ENCODE measurements around the gene AUTS2. TPM values are rescaled to one million over a fixed set of nuclear protein-coding genes. Genes with fewer than 3 reads are reported as not detected.

Gene AUTS2
- total and polyA plus RNA-seq, 4 donors: 4.9 to 24.4 (median 7.0) TPM

DNA sequence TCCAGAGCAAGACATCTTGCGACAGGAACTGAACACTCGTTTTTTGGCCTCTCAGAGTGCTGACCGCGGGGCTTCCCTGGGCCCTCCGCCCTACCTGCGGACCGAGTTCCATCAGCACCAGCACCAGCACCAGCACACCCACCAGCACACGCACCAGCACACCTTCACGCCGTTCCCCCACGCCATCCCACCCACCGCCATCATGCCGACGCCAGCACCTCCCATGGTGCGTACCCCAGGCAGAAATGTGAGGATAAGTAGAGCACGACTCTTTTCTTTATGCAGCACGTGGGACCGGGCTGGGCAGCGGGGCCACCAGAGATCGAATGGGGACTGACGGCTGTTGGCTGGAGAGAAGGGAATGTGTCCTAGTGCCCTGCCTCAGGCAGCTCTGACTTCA lies 1167.8 kb downstream of the AUTS2 start:
- H3K36me3 ChIP-seq (ENCODE audit: control insufficient read depth in 4 of 4, insufficient read depth in 3 of 4, low read depth in 1 of 4, low read length in 3 of 4): peaks cover 2 to 24% (median 10%) of the 10 kb centered on the region in 4 donors
- H3K4me3 ChIP-seq (ENCODE audit: low read depth in 1 of 3, low read length in 3 of 3): no peak overlapping the region
- TF ChIP-seq RAD21 (IDR thresholded peaks at IDR 0.05) (no peak), RXRA (IDR thresholded peaks at IDR 0.05) (no peak), GABPA (IDR thresholded peaks at IDR 0.05 in 1 of 2, conservative IDR thresholded peaks at IDR 0.05 in 1 of 2) (no peak), EGR1 (IDR thresholded peaks at IDR 0.05; ENCODE audit: low read depth in 2 of 2) (no peak), HNF4G (IDR thresholded peaks at IDR 0.05) (no peak)
- whole genome bisulfite sequencing: 98% methylated on average over 21 of the region's 21 CpGs
- peaks cover 2 to 24% (median 10%) of the 10 kb centered on the region in 4 donors for H3K4me1 ChIP-seq (ENCODE audit: control insufficient read depth in 4 of 4, insufficient read depth in 4 of 4, low read length in 3 of 4)
- H3K27me3 ChIP-seq (ENCODE audit: control insufficient read depth in 4 of 4, insufficient read depth in 4 of 4, low read length in 3 of 4): no peaks in the 10 kb centered on the region
- H3K9me3 ChIP-seq (ENCODE audit: control insufficient read depth in 4 of 4, low read length in 3 of 4): no peaks in the 10 kb centered on the region
- H3K27ac ChIP-seq (ENCODE audit: low read depth in 1 of 2, low read length in 2 of 2): no peak overlapping the region
- no peak for DNase-seq (ENCODE audit: low spot score)
- H3K9ac ChIP-seq (ENCODE audit: low read depth in 1 of 2, low read length in 2 of 2): no peak overlapping the region

DNA sequence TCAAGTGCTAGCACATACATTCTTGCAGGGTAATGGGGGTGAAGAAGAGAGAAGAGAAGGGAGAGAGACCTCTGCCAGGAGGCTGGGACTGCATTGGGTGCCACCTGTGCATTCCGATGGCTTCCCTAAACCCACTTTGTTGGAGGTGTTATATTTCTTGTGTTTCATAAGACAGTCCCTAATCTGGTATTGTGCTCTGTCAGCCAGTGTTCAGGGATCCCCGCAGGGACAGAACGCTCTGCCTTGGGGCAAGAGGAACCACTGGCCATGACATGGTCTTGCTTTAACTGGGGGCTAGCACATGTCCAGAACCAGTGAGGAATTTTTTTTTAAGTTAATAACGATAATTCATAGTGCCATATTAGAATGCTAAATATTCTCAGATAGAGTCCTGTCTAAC lies 1168.4 kb downstream of the AUTS2 start:
- Histone ChIP-seq H3K4me3 (ENCODE audit: low read depth in 1 of 3, low read length in 3 of 3) (no peak overlapping the region), H3K36me3 (ENCODE audit: control insufficient read depth in 4 of 4, insufficient read depth in 3 of 4, low read depth in 1 of 4, low read length in 3 of 4) (peaks cover 2 to 24% (median 15%) of the 10 kb centered on the region in 4 donors), H3K9me3 (ENCODE audit: control insufficient read depth in 4 of 4, low read length in 3 of 4) (no peaks in the 10 kb centered on the region), H3K27me3 (ENCODE audit: control insufficient read depth in 4 of 4, insufficient read depth in 4 of 4, low read length in 3 of 4) (no peaks in the 10 kb centered on the region), H3K27ac (ENCODE audit: low read depth in 1 of 2, low read length in 2 of 2) (no peak overlapping the region), H3K4me1 (ENCODE audit: control insufficient read depth in 4 of 4, insufficient read depth in 4 of 4, low read length in 3 of 4) (peaks cover 2 to 18% (median 9%) of the 10 kb centered on the region in 4 donors), H3K9ac (ENCODE audit: low read depth in 1 of 2, low read length in 2 of 2) (no peak overlapping the region)
- TF ChIP-seq NR2F2 (IDR thresholded peaks at IDR 0.05) (no peak), JUND (IDR thresholded peaks at IDR 0.05) (no peak), RXRA (IDR thresholded peaks at IDR 0.05) (no peak), EGR1 (IDR thresholded peaks at IDR 0.05; ENCODE audit: low read depth in 2 of 2) (no peak), ZBTB33 (IDR thresholded peaks at IDR 0.05) (no peak), FOXA1 (IDR thresholded peaks at IDR 0.05) (no peak), YY1 (IDR thresholded peaks at IDR 0.05) (no peak), TAF1 (conservative IDR thresholded peaks at IDR 0.05) (no peak), SP1 (IDR thresholded peaks at IDR 0.05) (no peak), MAX (IDR thresholded peaks at IDR 0.05) (no peak), FOXA2 (IDR thresholded peaks at IDR 0.05) (no peak), HNF4A (conservative IDR thresholded peaks at IDR 0.05) (no peak), HNF4G (IDR thresholded peaks at IDR 0.05) (no peak), RAD21 (IDR thresholded peaks at IDR 0.05) (no peak), GABPA (IDR thresholded peaks at IDR 0.05 in 1 of 2, conservative IDR thresholded peaks at IDR 0.05 in 1 of 2) (no peak), ATF3 (IDR thresholded peaks at IDR 0.05) (no peak)
- TF ChIP-seq, protein P1, sequence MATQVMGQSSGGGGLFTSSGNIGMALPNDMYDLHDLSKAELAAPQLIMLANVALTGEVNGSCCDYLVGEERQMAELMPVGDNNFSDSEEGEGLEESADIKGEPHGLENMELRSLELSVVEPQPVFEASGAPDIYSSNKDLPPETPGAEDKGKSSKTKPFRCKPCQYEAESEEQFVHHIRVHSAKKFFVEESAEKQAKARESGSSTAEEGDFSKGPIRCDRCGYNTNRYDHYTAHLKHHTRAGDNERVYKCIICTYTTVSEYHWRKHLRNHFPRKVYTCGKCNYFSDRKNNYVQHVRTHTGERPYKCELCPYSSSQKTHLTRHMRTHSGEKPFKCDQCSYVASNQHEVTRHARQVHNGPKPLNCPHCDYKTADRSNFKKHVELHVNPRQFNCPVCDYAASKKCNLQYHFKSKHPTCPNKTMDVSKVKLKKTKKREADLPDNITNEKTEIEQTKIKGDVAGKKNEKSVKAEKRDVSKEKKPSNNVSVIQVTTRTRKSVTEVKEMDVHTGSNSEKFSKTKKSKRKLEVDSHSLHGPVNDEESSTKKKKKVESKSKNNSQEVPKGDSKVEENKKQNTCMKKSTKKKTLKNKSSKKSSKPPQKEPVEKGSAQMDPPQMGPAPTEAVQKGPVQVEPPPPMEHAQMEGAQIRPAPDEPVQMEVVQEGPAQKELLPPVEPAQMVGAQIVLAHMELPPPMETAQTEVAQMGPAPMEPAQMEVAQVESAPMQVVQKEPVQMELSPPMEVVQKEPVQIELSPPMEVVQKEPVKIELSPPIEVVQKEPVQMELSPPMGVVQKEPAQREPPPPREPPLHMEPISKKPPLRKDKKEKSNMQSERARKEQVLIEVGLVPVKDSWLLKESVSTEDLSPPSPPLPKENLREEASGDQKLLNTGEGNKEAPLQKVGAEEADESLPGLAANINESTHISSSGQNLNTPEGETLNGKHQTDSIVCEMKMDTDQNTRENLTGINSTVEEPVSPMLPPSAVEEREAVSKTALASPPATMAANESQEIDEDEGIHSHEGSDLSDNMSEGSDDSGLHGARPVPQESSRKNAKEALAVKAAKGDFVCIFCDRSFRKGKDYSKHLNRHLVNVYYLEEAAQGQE (IDR thresholded peaks at IDR 0.05): no peak
- TF ChIP-seq, protein P2, sequence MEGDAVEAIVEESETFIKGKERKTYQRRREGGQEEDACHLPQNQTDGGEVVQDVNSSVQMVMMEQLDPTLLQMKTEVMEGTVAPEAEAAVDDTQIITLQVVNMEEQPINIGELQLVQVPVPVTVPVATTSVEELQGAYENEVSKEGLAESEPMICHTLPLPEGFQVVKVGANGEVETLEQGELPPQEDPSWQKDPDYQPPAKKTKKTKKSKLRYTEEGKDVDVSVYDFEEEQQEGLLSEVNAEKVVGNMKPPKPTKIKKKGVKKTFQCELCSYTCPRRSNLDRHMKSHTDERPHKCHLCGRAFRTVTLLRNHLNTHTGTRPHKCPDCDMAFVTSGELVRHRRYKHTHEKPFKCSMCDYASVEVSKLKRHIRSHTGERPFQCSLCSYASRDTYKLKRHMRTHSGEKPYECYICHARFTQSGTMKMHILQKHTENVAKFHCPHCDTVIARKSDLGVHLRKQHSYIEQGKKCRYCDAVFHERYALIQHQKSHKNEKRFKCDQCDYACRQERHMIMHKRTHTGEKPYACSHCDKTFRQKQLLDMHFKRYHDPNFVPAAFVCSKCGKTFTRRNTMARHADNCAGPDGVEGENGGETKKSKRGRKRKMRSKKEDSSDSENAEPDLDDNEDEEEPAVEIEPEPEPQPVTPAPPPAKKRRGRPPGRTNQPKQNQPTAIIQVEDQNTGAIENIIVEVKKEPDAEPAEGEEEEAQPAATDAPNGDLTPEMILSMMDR (IDR thresholded peaks at IDR 0.05; ENCODE audit: low read depth, low read length, missing input control): no peak
- no peak for DNase-seq (ENCODE audit: low spot score)
- 96% methylated on average over 4 of the region's 4 CpGs for WGBS
